ENCODE results near the gene MRPS24.

GRCh38 chr7:43856996-43857395 lies 12.3 kb downstream of the MRPS24 start:
- TF ChIP-seq CTCF (conservative IDR thresholded peaks at IDR 0.05; ENCODE audit: low read depth, low read length) (no peak), EZH2 (IDR thresholded peaks at IDR 0.05; ENCODE audit: borderline replicate concordance, low read depth, low read length, poor library complexity, severe bottlenecking) (no peak)

All from A673 (cell line).